ENCODE results near the gene DSCAML1. TPM values are rescaled to one million over a fixed set of nuclear protein-coding genes. Genes with fewer than 3 reads are reported as not detected.

DSCAML1 gene
- total and polyA plus RNA-seq, 10 of the 15 experiments (the other 5 are each of a cell fraction or from before 2014, with no cell fraction given): 0.03 to 0.18 (median 0.06) TPM; not detected in 1

- RAD21 ChIA-PET (ENCODE audit: unreplicated experiment): interaction anchor here (1.7 to 4.5 kb wide), 2 partner anchors 70 to 193 kb away, joined by 5 to 35 read pairs; no protein-coding TSS in a partner anchor
- CTCF ChIA-PET: interaction anchor here (0.9 to 7.6 kb wide), 12 partner anchors 9 to 193 kb away, joined by 3 to 156 read pairs (median 5); no protein-coding TSS in a partner anchor
- no peak overlapping the region for H3K9ac ChIP-seq (ENCODE audit: control insufficient read depth, insufficient read depth, low read length)
Observed at GRCh38 chr11:117619661-117620060, 177.4 kb downstream of the DSCAML1 start.

GRCh38 chr11:117618982-117619355 is 178.0 kb downstream of the DSCAML1 start:
- no peaks in the 10 kb centered on the region for H3K4me1 ChIP-seq (ENCODE audit: control insufficient read depth, insufficient read depth, low read length)
- no peak overlapping the region for H2AFZ ChIP-seq (ENCODE audit: control insufficient read depth, low read depth, low read length)
- H3K9ac ChIP-seq (ENCODE audit: control insufficient read depth, insufficient read depth, low read length): no peak overlapping the region
- H3K27ac ChIP-seq (ENCODE audit: control insufficient read depth, insufficient read depth): no peak overlapping the region
- no peaks in the 10 kb centered on the region for H4K20me1 ChIP-seq (ENCODE audit: control insufficient read depth, insufficient read depth)
- ChIA-PET SMC1A (ENCODE audit: uncharacterized antibody, unreplicated experiment) (interaction anchor here (1.0 to 1.2 kb wide), 2 partner anchors 18 to 191 kb away, joined by 3 read pairs; no protein-coding TSS in a partner anchor), POLR2A (interaction anchor here (0.5 kb wide), 1 partner anchor 338 kb away, joined by 4 read pairs; no protein-coding TSS in a partner anchor), CTCF (interaction anchor here (0.7 to 7.6 kb wide), 3 partner anchors 8 to 192 kb away, joined by 3 to 156 read pairs (median 28); no protein-coding TSS in a partner anchor), RAD21 (ENCODE audit: unreplicated experiment) (interaction anchor here (1.5 to 4.5 kb wide), 2 partner anchors 61 to 193 kb away, joined by 5 to 35 read pairs; no protein-coding TSS in a partner anchor)
- no peak for DNase-seq (ENCODE audit: low read depth, low spot score)
- H3K4me3 ChIP-seq: no peak overlapping the region
- no peak for FAIRE-seq
- intact Hi-C loops (cut with micrococcal nuclease; ENCODE audit: unreplicated experiment) (no loop called here), in situ Hi-C loops (cut with MboI) (no loop called here)
- H3K36me3 ChIP-seq (ENCODE audit: control insufficient read depth in 2 of 2, insufficient read depth in 2 of 2, low read length in 1 of 2): no peaks in the 10 kb centered on the region
- TF ChIP-seq BMI1 (IDR thresholded peaks at IDR 0.05; ENCODE audit: borderline replicate concordance) (no peak), NFIC (IDR thresholded peaks at IDR 0.05; ENCODE audit: low read depth, low read length) (no peak), EP300 (IDR thresholded peaks at IDR 0.05; ENCODE audit: borderline replicate concordance in 1 of 2, control insufficient read depth in 1 of 2, low read depth in 2 of 2, low read length in 2 of 2) (no peak), POLR2AphosphoS2 (IDR thresholded peaks at IDR 0.05; ENCODE audit: low read depth, low read length) (no peak), JUND (IDR thresholded peaks at IDR 0.05; ENCODE audit: low read depth, low read length) (no peak), ZSCAN29 (IDR thresholded peaks at IDR 0.05) (no peak), CBFB (IDR thresholded peaks at IDR 0.05; ENCODE audit: low read depth) (no peak), NRF1 (conservative IDR thresholded peaks at IDR 0.05; ENCODE audit: low read depth, low read length) (no peak), DPF2 (IDR thresholded peaks at IDR 0.05) (no peak), SMC3 (IDR thresholded peaks at IDR 0.05; ENCODE audit: borderline replicate concordance, low read length) (no peak)
- H3K79me2 ChIP-seq (ENCODE audit: control insufficient read depth, insufficient read depth, low read length): no peaks in the 10 kb centered on the region
- peaks cover 2% of the 10 kb centered on the region; the same call in 2 of the 3 replicates for H3K9me3 ChIP-seq (replicated peaks; ENCODE audit: control insufficient read depth, insufficient read depth, low read length)
- no peak overlapping the region for H3K4me2 ChIP-seq (ENCODE audit: control insufficient read depth, insufficient read depth)
- peak; percentile 60 for ATAC-seq
- H3K27me3 ChIP-seq (replicated peaks in 1 of 2; ENCODE audit: control insufficient read depth in 2 of 2, insufficient read depth in 2 of 2, low read length in 1 of 2): no peaks in the 10 kb centered on the region; a peak in 1 of 4 replicates
- BruUV-seq (replicated peaks): no TSS peak
- WGBS (ENCODE audit: insufficient coverage, insufficient replicate concordance, low lambda C conversion rate, missing lambda C conversion rate): 49% methylated on average over 8 of the region's 8 CpGs

More at GRCh38 chr11:117619661-117620060, 177.4 kb downstream of the DSCAML1 start:
- Histone ChIP-seq H3K9me3 (replicated peaks; ENCODE audit: control insufficient read depth, insufficient read depth, low read length) (peaks cover 2% of the 10 kb centered on the region; the same call in 2 of the 3 replicates), H3K79me2 (ENCODE audit: control insufficient read depth, insufficient read depth, low read length) (no peaks in the 10 kb centered on the region), H3K27me3 (replicated peaks in 1 of 2; ENCODE audit: control insufficient read depth in 2 of 2, insufficient read depth in 2 of 2, low read length in 1 of 2) (no peaks in the 10 kb centered on the region; a peak in 1 of 4 replicates), H2AFZ (ENCODE audit: control insufficient read depth, low read depth, low read length) (no peak overlapping the region), H3K27ac (ENCODE audit: control insufficient read depth, insufficient read depth) (no peak overlapping the region), H3K36me3 (ENCODE audit: control insufficient read depth in 2 of 2, insufficient read depth in 2 of 2, low read length in 1 of 2) (no peaks in the 10 kb centered on the region), H3K4me1 (ENCODE audit: control insufficient read depth, insufficient read depth, low read length) (no peaks in the 10 kb centered on the region), H3K4me2 (ENCODE audit: control insufficient read depth, insufficient read depth) (no peak overlapping the region), H4K20me1 (ENCODE audit: control insufficient read depth, insufficient read depth) (no peaks in the 10 kb centered on the region), H3K4me3 (no peak overlapping the region)
- intact Hi-C loops (cut with micrococcal nuclease; ENCODE audit: unreplicated experiment) (no loop called here), in situ Hi-C loops (cut with MboI) (loop anchor here (5.0 kb wide), 1 partner anchor 192 kb away; no protein-coding TSS in a partner anchor)
- ATAC-seq (no peak), FAIRE-seq (no peak), DNase-seq (ENCODE audit: low read depth, low spot score) (no peak)
- 16% methylated on average over 4 of the region's 4 CpGs for WGBS (ENCODE audit: insufficient coverage, insufficient replicate concordance, low lambda C conversion rate, missing lambda C conversion rate)
- BruUV-seq (replicated peaks): no TSS peak
- POLR2A ChIA-PET: interaction anchor here (2.2 kb wide), 1 partner anchor 12 kb away, joined by 4 read pairs; no protein-coding TSS in a partner anchor
- SMC1A ChIA-PET (ENCODE audit: uncharacterized antibody, unreplicated experiment): interaction anchor here (1.0 to 3.0 kb wide), 5 partner anchors 9 to 194 kb away, joined by 3 to 15 read pairs (median 3); no protein-coding TSS in a partner anchor
- no peak for TF ChIP-seq CREB1 (IDR thresholded peaks at IDR 0.05; ENCODE audit: low read depth)
- TF ChIP-seq RUNX3 (IDR thresholded peaks at IDR 0.05; ENCODE audit: low read length): no peak
- TF ChIP-seq STAT1 (conservative IDR thresholded peaks at IDR 0.05): no peak

All from GM12878 (cell line).